GM19397 (cell line): ENCODE data around the gene NBR1.
"Not testable (repeated sequence)": the region's sequence is repeated elsewhere in the genome, so short reads cannot be mapped to it uniquely, and the experiment has no call there.

Source experiments
- ATAC-seq: cut with Tn5 transposase; IDR thresholded peaks from one replicate; pipeline ENCODE4 v1.9.1; 2021; ENCODE audit warnings: mild to moderate bottlenecking, moderate library complexity; ENCODE audit not compliant: unreplicated experiment

NBR1 gene

DNA sequence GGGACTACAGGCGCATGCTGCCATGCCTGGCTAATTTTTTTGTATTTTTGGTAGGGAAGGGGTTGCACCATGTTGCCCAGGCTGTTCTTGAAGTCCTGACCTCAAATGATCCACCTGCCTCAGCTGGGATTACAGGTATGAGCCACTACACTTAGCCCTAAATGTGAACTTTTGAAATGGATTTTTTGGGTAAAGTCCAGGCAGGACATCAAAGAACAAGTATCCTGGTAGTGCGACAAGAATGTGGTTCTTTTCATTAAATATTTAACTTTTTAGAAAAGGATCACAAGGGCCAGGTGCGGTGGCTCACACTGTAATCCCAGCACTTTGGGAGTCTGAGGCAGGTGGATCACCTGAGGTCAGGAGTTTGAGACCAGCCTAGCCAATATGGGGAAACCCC is 15.3 kb upstream of the NBR1 start:
- ATAC-seq: no peak

DNA sequence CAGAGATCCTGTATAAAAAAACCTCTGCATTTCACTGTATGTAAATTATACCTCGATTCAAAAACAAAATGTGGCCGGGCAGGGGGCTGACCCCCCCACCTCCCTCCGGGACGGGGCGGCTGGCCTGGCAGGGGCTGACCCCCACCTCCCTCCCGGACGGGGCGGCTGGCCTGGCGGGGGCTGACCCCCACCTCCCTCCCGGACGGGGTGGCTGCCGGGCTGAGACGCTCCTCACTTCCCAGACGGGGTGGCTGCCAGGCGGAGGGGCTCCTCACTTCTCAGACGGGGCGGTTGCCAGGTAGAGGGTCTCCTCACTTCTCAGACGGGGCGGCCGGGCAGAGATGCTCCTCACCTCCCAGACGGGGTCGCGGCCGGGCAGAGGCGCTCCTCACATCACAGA is 11.8 kb upstream of the NBR1 start:
- ATAC-seq: not testable (repeated sequence)

DNA sequence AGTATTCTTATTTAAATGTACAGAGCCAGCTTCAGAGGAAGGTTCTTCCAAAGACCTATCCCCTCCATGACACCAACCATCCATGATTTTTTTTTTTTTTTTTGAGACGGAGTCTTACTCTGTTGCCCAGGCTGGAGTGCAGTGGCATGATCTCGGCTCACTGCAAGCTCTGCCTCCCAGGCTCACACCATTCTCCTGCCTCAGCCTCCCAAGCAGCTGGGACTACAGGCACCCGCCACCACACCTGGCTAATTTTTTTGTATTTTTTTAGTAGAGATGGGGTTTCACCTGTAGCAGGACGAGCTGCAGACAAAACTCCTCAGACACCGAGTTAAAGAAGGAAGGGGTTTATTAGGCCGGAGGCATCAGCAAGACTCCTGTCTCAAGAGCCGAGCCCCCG is 11.1 kb upstream of the NBR1 start:
- not testable (repeated sequence) for ATAC-seq

DNA sequence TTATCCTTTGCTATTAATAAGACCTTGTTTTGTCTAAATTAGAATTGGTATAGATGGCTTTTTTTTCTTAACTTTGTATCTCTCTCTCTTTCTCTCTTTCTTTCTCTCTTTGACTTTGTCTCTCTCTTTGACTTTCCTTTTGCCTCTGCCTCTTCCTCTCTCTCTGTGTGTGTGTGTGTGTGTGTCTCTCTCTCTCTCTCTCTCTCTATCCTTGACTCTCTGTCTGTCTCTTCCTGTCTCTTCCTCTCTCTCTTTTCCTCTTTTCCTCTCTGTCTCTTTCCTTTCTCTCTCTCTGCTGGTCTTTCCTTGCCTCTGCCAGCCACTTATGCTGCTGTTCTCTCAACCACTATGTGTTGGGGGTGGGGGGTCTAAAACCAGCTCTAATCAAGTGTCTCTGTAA is 5.0 kb upstream of the NBR1 start:
- ATAC-seq: not testable (repeated sequence)

GRCh38 chr17:43169561-43170139 is 1.4 kb upstream of the NBR1 start:
- ATAC-seq: peak; percentile 14

- ATAC-seq: peak; percentile 65
These were observed 761 bp upstream of the NBR1 start for GRCh38 chr17:43170140-43170765.

GRCh38 chr17:43171586-43172487 is 823 bp downstream of the NBR1 start:
- ATAC-seq: no peak

DNA sequence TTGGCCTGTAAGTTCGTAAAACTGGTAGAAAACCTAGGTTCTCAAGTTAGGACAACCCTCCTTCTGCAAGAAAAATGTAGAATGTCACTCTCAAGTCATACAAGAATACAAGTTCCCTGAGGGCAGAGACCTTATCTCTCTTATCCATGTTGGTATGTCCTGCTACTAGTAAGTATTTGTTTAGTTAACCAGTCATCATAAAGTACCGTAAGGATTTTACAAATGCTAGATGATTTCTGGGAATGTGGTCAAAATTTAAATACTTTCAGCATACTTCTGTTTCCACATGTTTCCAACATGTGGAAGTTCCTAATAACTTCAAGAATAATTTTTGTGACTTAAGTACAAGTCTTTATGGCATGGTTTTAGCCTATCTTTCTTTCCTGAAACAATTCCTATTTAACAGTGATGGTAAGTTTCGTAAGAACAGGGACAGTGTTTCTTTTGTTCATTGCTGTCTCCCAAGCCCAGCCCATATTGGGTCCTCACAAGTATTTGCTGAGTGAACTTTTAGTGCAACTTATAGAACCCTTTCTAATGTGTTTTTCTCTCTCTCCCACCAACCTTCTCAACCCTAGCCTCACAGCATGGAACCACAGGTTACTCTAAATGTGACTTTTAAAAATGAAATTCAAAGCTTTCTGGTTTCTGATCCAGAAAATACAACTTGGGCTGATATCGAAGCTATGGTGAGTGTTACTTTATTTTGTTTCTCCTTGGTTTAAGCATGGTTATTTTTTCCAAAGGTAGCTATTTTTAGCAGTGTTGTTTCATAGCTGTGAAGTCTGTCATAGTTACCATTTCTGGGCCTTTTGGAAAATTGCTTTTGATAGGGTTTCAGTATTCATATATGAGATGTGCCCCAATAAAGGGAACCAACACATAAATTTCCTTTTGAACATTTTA is 4.5 kb downstream of the NBR1 start:
- ATAC-seq: no peak

DNA sequence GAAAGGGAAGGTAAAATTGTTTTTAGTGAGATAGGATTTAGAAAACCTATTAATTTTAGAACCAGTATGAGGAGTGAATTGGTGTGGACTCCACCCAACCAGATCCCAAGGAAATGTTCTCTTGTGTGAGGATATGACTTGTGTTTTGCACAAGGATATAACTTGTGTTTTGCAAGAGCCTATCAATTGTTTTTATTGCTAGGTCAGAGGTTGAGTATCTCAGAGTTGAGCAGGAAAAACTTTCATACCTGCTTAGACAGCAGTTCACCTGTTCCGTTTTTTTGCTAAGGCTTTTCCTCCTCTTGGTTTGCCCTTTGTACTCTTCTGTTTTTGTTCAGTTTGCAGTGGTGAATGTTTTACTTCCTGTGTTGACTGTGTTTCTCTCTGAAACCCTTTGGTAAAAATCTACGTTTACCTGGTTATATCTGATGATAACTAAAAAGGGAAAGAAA is 5.1 kb downstream of the NBR1 start:
- ATAC-seq: no peak

GRCh38 chr17:43183921-43184320 is 12.9 kb downstream of the NBR1 start:
- no peak for ATAC-seq

DNA sequence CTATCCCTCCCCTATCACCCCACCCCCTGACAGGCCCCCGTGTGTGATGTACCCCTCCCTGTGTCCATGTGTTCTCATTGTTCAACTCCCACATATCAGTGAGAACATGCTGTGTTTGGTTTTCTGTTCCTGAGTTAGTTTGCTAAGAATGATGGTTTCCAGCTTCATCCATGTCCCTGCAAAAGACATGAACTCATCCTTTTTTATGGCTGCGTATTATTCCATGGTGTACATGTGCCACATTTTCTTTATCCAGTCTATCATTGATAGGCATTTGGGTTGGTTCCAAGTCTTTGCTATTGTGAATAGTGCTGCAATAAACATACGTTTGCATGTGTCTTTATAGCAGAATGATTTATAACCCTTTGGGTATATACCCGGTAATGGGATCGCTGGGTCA is 15.6 kb downstream of the NBR1 start:
- ATAC-seq: not testable (repeated sequence)

- no peak for ATAC-seq
These were observed 22.2 kb downstream of the NBR1 start for GRCh38 chr17:43193251-43193650.

- no peak for ATAC-seq
These were observed 28.6 kb downstream of the NBR1 start for GRCh38 chr17:43199633-43200032.

DNA sequence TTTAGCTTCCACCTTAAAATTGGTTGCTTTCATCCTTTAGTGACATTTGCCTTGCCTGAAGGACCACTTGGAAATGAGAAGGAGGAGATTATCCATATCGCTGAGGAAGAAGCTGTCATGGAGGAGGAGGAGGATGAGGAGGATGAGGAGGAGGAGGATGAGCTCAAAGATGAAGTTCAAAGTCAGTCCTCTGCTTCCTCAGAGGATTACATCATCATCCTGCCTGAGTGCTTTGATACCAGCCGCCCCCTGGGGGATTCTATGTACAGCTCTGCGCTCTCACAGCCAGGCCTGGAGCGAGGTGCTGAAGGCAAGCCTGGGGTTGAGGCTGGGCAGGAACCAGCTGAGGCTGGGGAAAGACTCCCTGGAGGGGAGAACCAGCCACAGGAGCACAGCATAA is 29.1 kb downstream of the NBR1 start:
- ATAC-seq: no peak

- ATAC-seq: not testable (repeated sequence)
These were observed 32.0 kb downstream of the NBR1 start for GRCh38 chr17:43203013-43203412.

DNA sequence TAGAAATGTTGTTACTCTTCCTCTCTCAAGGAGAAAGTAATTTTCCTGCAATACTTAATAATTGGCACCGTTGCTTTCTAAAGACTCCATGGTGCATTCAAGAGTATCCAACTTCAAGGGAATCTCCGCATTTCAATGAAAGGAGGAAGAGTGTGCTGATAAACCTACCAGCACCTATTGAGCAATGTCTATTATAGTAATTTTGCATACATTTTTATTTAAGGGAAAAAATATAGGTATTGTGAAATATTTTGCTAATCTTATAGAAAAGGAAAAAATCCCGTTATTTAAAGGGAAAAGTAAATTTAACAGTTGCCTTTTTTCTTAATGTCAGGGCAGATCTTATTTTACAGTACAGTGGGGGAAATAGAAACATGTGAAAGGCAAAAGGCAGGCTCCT is 39.6 kb downstream of the NBR1 start:
- ATAC-seq: no peak

GRCh38 chr17:43211123-43211479 is 40.1 kb downstream of the NBR1 start:
- ATAC-seq: no peak

- peak; percentile 76 for ATAC-seq
These were observed 40.7 kb downstream of the NBR1 start, which contains the start of gene TMEM106A for GRCh38 chr17:43211480-43212402. Gene TMEM106A, plus strand, starts transcription at chr17:43211875. Its CDS starts 1,167 bp downstream, at chr17:43213042.

GRCh38 chr17:43212641-43213490 is 41.9 kb downstream of the NBR1 start:
- ATAC-seq: no peak
